ENCODE measurements around the gene NAGS.
"Not testable (repeated sequence)": the region's sequence is repeated elsewhere in the genome, so short reads cannot be mapped to it uniquely, and the experiment has no call there.

The NAGS gene

GRCh38 chr17:44004077-44004760 lies at the start of gene NAGS:
Gene NAGS (plus strand): TSS chr17:44004622. CDS start chr17:44004664, 42 bp downstream.
- DNase-seq (ENCODE audit: low spot score), result no peak

GRCh38 chr17:43956222-43956621 lies 48.2 kb upstream of the NAGS start:
- no peak overlapping the region for H3K4me3 ChIP-seq
- TF ChIP-seq CTCF (IDR thresholded peaks at IDR 0.05), result no peak
- DNase-seq (ENCODE audit: low spot score), result no peak
- H3K27ac ChIP-seq, result no peak overlapping the region

More at GRCh38 chr17:44004077-44004760, at the start of gene NAGS:
- peak within 1 kb of the TSS; percentile 72 for H3K4me3 ChIP-seq
- no peak within 1 kb of the TSS for H3K27ac ChIP-seq
- no peak for TF ChIP-seq CTCF (IDR thresholded peaks at IDR 0.05)

GRCh38 chr17:43958748-43959352 lies 45.6 kb upstream of the NAGS start:
- TF ChIP-seq CTCF (IDR thresholded peaks at IDR 0.05), result no peak
- H3K4me3 ChIP-seq, result no peak overlapping the region
- DNase-seq (ENCODE audit: low spot score), result no peak
- no peak overlapping the region for H3K27ac ChIP-seq

- H3K27ac ChIP-seq; H3K4me3 ChIP-seq; DNase-seq (ENCODE audit: low spot score): not testable (repeated sequence)
Observed at GRCh38 chr17:43961292-43961691, 43.1 kb upstream of the NAGS start.

GRCh38 chr17:43961954-43962353 lies 42.5 kb upstream of the NAGS start:
- no peak for DNase-seq (ENCODE audit: low spot score)
- no peak for TF ChIP-seq CTCF (IDR thresholded peaks at IDR 0.05)
- no peak overlapping the region for H3K27ac ChIP-seq
- no peak overlapping the region for H3K4me3 ChIP-seq

- Histone ChIP-seq H3K27ac (no peak overlapping the region), H3K4me3 (no peak overlapping the region)
- no peak for TF ChIP-seq CTCF (IDR thresholded peaks at IDR 0.05)
- DNase-seq (ENCODE audit: low spot score), result no peak
Observed at GRCh38 chr17:43962479-43962878, 41.9 kb upstream of the NAGS start.

GRCh38 chr17:43966276-43966675 lies 38.1 kb upstream of the NAGS start:
- TF ChIP-seq CTCF (IDR thresholded peaks at IDR 0.05), result no peak
- H3K4me3 ChIP-seq, result no peak overlapping the region
- no peak overlapping the region for H3K27ac ChIP-seq
- DNase-seq (ENCODE audit: low spot score), result no peak

All from coronary artery (tissue), 2 donors.